Measurements from ENCODE around the gene CFAP20DC. TPM values are rescaled to one million over a fixed set of nuclear protein-coding genes. Genes with fewer than 3 reads are reported as not detected.

Gene CFAP20DC
- total and polyA plus RNA-seq, 2 of the 13 experiments (the other 11 are each of a cell fraction or from before 2014, with no cell fraction given) = not detected

DNA sequence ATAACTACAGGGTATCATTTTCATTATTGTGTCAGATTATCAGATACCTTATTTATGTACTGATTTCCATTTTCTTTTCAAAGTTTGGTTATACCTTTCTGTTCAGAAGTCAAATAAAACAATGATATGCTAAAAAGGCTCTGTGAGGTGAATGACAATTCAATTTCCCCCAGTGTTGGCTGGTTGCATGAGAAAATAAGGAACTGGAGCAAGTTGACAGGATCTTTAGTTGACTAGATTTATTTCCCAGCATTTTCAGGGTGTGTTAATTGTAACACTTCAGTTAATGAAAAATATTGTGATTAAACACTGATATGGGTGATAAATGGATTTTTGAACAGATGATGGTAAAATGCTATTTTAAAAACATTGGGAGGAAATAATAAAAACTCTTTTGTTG is 260.4 kb downstream of the CFAP20DC start (continued):
- no peak for TF ChIP-seq RARG (CRISPR knock-in tag; IDR thresholded peaks at IDR 0.05; ENCODE audit: low read depth)
- TF ChIP-seq NCOA1 (CRISPR knock-in tag; IDR thresholded peaks at IDR 0.05) = no peak
- no peak for TF ChIP-seq NR1H2 (CRISPR knock-in tag; IDR thresholded peaks at IDR 0.05; ENCODE audit: borderline replicate concordance, low read depth)

DNA sequence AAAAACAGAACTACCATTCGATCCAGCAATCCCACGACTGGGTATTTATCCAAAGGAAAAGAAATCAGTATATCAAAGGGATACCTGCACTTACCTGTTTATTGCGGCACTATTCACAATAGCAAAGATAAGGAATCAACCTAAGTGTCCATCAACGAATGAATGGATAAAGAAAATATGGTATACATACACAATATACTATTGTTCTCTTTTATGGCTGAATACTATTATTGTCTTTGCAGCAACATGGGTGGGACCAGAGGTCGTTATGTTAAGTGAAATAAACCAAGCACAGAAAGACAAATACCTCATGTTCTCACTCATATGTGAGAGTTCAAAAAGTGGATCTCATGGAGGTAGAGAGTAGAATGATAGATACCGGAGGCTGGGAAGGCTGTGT is 264.9 kb downstream of the CFAP20DC start:
- intact Hi-C loops (cut with micrococcal nuclease; ENCODE audit: unreplicated experiment) = no loop called here
- in situ Hi-C loops (cut with HindIII; ENCODE audit: extremely low pct_ligation_motif_present, low pct_unique_long_range_greater_than_20kb) = no loop called here
- CTCF ChIA-PET (ENCODE audit: low intra/inter-chr PET ratio, low total read pairs) = no interaction called here
- no peaks in the 10 kb centered on the region for H3K79me2 ChIP-seq (ENCODE audit: insufficient read depth, low read length)
- POLR2A ChIA-PET = no interaction called here
- H2AFZ ChIP-seq (ENCODE audit: low read length) = no peak overlapping the region
- 21% methylated on average over 6 of the region's 6 CpGs for WGBS (ENCODE audit: low lambda C conversion rate)
- H3K4me1 ChIP-seq (ENCODE audit: insufficient read depth, low read length) = no peaks in the 10 kb centered on the region
- BruUV-seq (replicated peaks) = no TSS peak
- H3K4me3 ChIP-seq (replicated peaks in 1 of 3; ENCODE audit: insufficient read depth in 1 of 3, low read depth in 2 of 3, low read length in 3 of 3) = no peak overlapping the region
- no peaks in the 10 kb centered on the region for H3K36me3 ChIP-seq (replicated peaks in 1 of 2; ENCODE audit: control insufficient read depth in 1 of 2, insufficient read depth in 2 of 2, low read length in 2 of 2)
- no peaks in the 10 kb centered on the region for H3K27me3 ChIP-seq (ENCODE audit: control insufficient read depth in 1 of 2, insufficient read depth in 2 of 2, low read length in 2 of 2)
- H3K9ac ChIP-seq (ENCODE audit: insufficient read depth, low read depth, low read length) = no peak overlapping the region
- no peak for ATAC-seq
- no peak for FAIRE-seq
- H3K9me3 ChIP-seq (ENCODE audit: low read length) = peaks cover 9% of the 10 kb centered on the region
- no peak for DNase-seq (ENCODE audit: low spot score)
- no peaks in the 10 kb centered on the region for H4K20me1 ChIP-seq (ENCODE audit: insufficient read depth, low read length)
- H3K4me2 ChIP-seq (ENCODE audit: low read depth, low read length) = no peak overlapping the region
- no peak overlapping the region for H3K27ac ChIP-seq (ENCODE audit: extremely low read length, insufficient read depth, low read length)
- TF ChIP-seq CBFB (CRISPR knock-in tag; IDR thresholded peaks at IDR 0.05) (no peak), MED13 (CRISPR knock-in tag; IDR thresholded peaks at IDR 0.05) (no peak), ZFP36L1 (CRISPR knock-in tag; IDR thresholded peaks at IDR 0.05) (no peak), KAT7 (CRISPR knock-in tag; IDR thresholded peaks at IDR 0.05; ENCODE audit: borderline replicate concordance) (no peak), THYN1 (CRISPR knock-in tag; IDR thresholded peaks at IDR 0.05; ENCODE audit: borderline replicate concordance, low read depth) (no peak), ELF1 (CRISPR knock-in tag; IDR thresholded peaks at IDR 0.05) (no peak), ZNF780A (CRISPR knock-in tag; IDR thresholded peaks at IDR 0.05) (no peak), ZNF17 (CRISPR knock-in tag; IDR thresholded peaks at IDR 0.05) (no peak)
- TF ChIP-seq, protein P1, sequence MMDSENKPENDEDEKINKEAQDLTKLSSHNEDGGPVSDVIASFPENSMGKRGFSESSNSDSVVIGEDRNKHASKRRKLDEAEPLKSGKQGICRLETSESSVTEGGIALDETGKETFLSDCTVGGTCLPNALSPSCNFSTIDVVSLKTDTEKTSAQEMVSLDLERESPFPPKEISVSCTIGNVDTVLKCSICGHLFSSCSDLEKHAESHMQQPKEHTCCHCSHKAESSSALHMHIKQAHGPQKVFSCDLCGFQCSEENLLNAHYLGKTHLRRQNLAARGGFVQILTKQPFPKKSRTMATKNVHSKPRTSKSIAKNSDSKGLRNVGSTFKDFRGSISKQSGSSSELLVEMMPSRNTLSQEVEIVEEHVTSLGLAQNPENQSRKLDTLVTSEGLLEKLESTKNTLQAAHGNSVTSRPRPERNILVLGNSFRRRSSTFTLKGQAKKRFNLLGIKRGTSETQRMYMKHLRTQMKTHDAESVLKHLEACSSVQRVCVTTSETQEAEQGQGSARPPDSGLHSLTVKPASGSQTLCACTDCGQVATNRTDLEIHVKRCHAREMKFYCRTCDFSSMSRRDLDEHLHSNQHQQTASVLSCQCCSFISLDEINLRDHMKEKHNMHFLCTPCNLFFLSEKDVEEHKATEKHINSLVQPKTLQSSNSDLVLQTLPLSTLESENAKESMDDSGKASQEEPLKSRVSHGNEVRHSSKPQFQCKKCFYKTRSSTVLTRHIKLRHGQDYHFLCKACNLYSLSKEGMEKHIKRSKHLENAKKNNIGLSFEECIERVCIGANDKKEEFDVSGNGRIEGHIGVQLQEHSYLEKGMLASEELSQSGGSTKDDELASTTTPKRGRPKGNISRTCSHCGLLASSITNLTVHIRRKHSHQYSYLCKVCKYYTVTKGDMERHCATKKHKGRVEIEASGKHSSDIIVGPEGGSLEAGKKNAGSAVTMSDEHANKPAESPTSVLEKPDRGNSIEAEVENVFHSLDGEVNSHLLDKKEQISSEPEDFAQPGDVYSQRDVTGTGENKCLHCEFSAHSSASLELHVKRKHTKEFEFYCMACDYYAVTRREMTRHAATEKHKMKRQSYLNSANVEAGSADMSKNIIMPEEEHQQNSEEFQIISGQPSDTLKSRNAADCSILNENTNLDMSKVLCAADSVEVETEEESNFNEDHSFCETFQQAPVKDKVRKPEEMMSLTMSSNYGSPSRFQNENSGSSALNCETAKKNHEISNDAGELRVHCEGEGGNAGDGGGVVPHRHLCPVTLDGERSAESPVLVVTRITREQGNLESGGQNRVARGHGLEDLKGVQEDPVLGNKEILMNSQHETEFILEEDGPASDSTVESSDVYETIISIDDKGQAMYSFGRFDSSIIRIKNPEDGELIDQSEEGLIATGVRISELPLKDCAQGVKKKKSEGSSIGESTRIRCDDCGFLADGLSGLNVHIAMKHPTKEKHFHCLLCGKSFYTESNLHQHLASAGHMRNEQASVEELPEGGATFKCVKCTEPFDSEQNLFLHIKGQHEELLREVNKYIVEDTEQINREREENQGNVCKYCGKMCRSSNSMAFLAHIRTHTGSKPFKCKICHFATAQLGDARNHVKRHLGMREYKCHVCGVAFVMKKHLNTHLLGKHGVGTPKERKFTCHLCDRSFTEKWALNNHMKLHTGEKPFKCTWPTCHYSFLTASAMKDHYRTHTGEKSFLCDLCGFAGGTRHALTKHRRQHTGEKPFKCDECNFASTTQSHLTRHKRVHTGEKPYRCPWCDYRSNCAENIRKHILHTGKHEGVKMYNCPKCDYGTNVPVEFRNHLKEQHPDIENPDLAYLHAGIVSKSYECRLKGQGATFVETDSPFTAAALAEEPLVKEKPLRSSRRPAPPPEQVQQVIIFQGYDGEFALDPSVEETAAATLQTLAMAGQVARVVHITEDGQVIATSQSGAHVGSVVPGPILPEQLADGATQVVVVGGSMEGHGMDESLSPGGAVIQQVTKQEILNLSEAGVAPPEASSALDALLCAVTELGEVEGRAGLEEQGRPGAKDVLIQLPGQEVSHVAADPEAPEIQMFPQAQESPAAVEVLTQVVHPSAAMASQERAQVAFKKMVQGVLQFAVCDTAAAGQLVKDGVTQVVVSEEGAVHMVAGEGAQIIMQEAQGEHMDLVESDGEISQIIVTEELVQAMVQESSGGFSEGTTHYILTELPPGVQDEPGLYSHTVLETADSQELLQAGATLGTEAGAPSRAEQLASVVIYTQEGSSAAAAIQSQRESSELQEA (CRISPR knock-in tag; IDR thresholded peaks at IDR 0.05; ENCODE audit: not compliant biosample characterization) = no peak
- TF ChIP-seq, protein P2, sequence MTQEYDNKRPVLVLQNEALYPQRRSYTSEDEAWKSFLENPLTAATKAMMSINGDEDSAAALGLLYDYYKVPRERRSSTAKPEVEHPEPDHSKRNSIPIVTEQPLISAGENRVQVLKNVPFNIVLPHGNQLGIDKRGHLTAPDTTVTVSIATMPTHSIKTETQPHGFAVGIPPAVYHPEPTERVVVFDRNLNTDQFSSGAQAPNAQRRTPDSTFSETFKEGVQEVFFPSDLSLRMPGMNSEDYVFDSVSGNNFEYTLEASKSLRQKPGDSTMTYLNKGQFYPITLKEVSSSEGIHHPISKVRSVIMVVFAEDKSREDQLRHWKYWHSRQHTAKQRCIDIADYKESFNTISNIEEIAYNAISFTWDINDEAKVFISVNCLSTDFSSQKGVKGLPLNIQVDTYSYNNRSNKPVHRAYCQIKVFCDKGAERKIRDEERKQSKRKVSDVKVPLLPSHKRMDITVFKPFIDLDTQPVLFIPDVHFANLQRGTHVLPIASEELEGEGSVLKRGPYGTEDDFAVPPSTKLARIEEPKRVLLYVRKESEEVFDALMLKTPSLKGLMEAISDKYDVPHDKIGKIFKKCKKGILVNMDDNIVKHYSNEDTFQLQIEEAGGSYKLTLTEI (CRISPR knock-in tag; conservative IDR thresholded peaks at IDR 0.05) = no peak
- TF ChIP-seq, protein P3, sequence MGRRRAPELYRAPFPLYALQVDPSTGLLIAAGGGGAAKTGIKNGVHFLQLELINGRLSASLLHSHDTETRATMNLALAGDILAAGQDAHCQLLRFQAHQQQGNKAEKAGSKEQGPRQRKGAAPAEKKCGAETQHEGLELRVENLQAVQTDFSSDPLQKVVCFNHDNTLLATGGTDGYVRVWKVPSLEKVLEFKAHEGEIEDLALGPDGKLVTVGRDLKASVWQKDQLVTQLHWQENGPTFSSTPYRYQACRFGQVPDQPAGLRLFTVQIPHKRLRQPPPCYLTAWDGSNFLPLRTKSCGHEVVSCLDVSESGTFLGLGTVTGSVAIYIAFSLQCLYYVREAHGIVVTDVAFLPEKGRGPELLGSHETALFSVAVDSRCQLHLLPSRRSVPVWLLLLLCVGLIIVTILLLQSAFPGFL (CRISPR knock-in tag; IDR thresholded peaks at IDR 0.05) = no peak

All from HepG2 (cell line).